ENCODE results near the gene RIC8A. TPM values are rescaled to one million over a fixed set of nuclear protein-coding genes. Genes with fewer than 3 reads are reported as not detected.

The RIC8A gene
- polyA plus RNA-seq, 1 donor from 2014 or later, result 65.7 TPM

DNA sequence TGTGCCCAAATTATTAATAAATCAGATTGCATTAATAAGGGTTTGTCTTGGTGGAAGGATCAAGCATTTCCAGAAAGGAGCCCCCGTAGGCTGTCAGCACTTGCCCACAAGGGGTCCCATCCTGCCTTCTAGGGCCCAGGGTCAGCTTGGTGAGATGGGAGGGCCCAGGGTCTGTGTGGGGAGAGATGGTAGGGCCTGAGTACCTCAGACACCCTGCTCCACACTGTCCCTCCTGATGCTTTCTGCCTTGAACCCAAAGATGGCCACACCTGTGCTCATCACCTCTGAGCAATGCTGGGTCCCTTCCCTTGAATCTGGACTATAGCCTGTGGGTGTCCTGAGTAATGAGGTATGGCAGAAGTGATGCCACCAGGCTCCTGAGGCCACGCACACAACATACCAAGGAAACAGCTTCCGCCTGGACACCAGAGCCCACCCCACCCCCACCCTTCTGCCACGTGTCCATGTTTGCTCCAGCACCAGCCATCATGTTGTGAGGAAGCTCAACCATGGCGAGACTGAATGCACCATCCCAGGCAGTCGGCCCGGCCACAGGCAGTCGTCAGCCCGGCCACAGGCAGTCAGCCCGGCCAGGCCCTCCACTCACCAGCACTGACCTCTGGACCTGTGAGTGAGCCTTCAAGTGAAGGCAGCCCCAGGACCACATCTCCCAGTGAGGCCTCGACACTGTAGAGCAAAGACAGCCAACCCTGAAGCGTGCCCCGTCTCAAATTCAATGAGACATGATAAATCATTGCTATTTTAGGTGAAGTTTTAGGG is 7.1 kb upstream of the RIC8A start:
- Mint-ChIP-seq H3K36me3 (peaks cover 2% of the 10 kb centered on the region), H3K27me3 (no peaks in the 10 kb centered on the region), H3K4me3 (no peak overlapping the region), H3K27ac (no peak overlapping the region), H3K4me1 (peaks cover 13 to 19% (median 16%) of the 10 kb centered on the region in 3 donors), H3K9me3 (no peaks in the 10 kb centered on the region)

DNA sequence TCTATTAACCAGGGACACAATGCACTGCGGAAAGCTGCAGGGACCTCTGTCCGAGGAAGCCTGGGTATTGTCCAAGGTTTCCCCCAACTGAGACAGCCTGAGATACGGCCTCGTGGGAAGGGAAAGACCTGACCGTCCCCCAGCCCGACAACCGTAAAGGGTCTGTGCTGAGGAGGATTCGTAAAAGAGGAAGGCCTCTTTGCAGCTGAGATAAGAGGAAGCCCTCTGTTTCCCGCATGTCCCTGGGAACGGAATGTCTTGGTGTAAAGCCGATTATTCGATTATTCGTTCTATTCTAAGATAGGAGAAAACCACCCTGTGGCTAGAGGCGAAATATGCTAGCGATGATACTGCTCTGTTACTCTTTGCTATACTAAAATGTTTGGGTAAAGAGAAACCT is 5.5 kb upstream of the RIC8A start:
- H3K27ac Mint-ChIP-seq, result peak overlapping the region; percentile 26 to 72 (median 63)
- H3K36me3 Mint-ChIP-seq, result peaks cover 2% of the 10 kb centered on the region
- no peaks in the 10 kb centered on the region for H3K9me3 Mint-ChIP-seq
- peak overlapping the region in 2 of 4 donors; percentile 3 to 60 for H3K4me3 Mint-ChIP-seq
- H3K4me1 Mint-ChIP-seq, result peaks cover 13 to 27% (median 16%) of the 10 kb centered on the region in 3 donors
- no peaks in the 10 kb centered on the region for H3K27me3 Mint-ChIP-seq

- H3K36me3 Mint-ChIP-seq, result peaks cover 2% of the 10 kb centered on the region
- no peaks in the 10 kb centered on the region for H3K9me3 Mint-ChIP-seq
- H3K27ac Mint-ChIP-seq, result peak overlapping the region in 2 of 3 donors; percentile 63 to 72
- H3K27me3 Mint-ChIP-seq, result no peaks in the 10 kb centered on the region
- peaks cover 13 to 27% (median 20%) of the 10 kb centered on the region in 3 donors for H3K4me1 Mint-ChIP-seq
- H3K4me3 Mint-ChIP-seq, result peak overlapping the region in 2 of 4 donors; percentile 3 to 60
Measured at GRCh38 chr11:202490-202889, 5.0 kb upstream of the RIC8A start.

DNA sequence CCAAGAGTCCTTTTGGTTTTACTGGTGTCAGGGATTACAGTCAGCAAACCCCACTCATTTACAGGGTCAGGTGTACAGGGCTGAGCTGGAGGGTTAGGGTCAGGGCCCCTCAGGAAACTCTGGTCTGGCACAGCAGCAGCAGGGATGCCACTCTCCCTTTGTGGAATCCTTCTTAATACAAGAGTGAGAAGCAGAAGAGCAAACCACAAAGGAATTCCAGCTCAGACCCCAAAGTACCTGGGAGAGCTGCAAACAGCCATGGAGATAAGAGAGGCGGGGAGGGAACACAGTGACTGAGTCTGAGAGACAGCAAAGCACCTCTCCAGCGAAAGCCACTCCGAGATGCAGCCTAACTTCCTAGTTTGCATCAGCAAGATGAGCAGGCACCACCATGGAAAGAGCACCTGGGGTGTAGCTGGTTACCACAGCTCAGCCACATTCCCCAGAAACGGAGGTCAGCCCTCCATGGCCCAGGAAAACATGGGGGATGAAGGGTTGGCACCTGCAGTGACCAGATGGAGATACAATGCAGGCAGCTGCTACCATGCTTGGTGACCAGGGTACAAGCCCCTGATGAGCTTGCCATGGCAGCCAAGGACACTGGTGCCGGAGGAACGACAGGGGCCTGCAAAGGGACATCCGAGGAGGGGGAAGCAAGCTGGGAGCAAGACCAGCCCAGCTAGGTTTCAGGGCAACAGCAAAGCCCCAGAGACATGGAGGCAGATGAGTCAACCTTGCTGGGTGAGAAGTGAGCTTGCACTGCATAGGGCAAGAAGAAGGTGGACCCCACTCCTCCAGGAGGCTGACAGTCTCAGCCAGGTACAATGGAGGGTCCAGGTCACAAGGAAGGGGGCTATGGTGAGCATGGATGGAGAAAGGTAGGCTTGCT is 4.2 kb upstream of the RIC8A start:
- no peaks in the 10 kb centered on the region for H3K9me3 Mint-ChIP-seq
- no peaks in the 10 kb centered on the region for H3K27me3 Mint-ChIP-seq
- peaks cover 13 to 27% (median 23%) of the 10 kb centered on the region in 3 donors for H3K4me1 Mint-ChIP-seq
- peak overlapping the region in 1 of 3 donors; percentile 21 for H3K27ac Mint-ChIP-seq
- H3K36me3 Mint-ChIP-seq, result peaks cover 2% of the 10 kb centered on the region
- peak overlapping the region in 2 of 4 donors; percentile 60 to 81 for H3K4me3 Mint-ChIP-seq

DNA sequence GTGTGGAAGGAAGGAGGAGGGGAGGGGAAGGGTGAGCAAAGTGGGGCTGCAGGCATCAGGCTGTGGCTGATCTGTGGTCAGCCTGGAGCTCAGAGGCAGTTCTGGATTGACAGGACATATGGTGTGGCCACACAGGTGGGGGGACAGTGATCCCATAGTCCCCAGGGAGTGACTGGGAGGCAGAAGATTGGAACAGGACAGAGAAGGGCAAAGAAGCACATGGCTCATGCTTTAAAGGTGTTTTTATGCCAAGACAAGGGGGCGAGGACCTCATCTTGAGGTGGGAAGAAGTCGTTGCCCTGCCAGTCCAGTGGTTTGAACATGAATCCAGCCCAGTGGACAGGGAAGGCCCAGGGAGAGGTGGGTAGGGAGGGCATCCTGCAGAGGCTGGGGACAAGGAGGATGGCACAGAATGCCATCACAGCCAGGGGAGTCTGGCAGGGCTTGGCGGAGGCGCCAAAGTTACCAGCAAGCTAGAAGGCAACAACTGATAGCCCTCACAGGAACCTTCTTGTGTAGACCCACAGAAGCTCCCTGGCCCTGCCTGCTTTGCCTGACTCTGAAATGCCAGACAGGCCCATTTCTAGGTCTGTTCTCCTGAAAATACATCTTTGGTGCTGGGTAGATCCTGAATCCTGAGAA is 3.4 kb upstream of the RIC8A start:
- H3K27me3 Mint-ChIP-seq, result no peaks in the 10 kb centered on the region
- H3K9me3 Mint-ChIP-seq, result no peaks in the 10 kb centered on the region
- peaks cover 13 to 27% (median 23%) of the 10 kb centered on the region in 3 donors for H3K4me1 Mint-ChIP-seq
- peaks cover 2% of the 10 kb centered on the region for H3K36me3 Mint-ChIP-seq
- H3K4me3 Mint-ChIP-seq, result peak overlapping the region in 3 of 4 donors; percentile 21 to 54 (median 26)
- H3K27ac Mint-ChIP-seq, result peak overlapping the region in 1 of 3 donors; percentile 21

GRCh38 chr11:204587-205109 is 2.9 kb upstream of the RIC8A start:
- Mint-ChIP-seq H3K4me3 (peak overlapping the region in 2 of 4 donors; percentile 26 to 74), H3K27ac (no peak overlapping the region), H3K4me1 (peaks cover 13 to 27% (median 23%) of the 10 kb centered on the region in 3 donors), H3K36me3 (peaks cover 2% of the 10 kb centered on the region), H3K27me3 (no peaks in the 10 kb centered on the region), H3K9me3 (no peaks in the 10 kb centered on the region)

DNA sequence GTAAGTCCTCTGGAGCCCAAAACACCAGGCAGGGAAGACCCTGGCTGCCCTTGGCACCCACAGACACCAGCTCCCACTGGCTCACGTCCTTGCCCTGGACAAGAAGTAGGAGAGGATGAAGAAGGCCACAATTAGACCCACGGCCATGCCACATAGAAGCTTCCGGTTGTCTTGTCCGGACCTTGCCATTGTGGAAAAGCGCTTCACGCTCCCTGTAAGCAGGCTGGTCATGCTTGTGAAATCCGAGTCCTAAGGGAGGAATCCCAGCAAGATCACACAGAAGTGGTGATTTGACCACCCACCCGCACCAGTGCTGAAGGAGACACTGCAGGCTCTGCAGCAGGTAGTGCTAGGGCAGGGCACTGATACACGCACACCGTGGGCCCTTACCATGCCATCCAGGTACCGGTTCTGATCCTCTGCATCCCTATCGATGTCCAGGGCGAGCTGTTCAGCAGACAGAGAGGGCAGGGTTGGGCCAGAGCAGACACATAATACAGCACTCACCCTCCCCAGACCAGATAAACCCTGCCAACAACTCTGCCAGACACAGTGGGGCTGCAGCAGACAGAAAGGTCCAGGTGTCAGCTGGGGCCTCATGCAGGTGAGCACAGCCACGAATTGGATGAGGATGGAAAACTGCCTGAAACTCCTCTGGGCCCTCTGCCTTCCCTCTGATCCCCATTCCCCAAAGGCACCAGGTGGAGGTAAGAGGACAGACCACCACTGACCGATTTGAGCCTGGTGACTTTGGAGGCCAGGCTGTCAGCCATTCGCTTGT is 2.1 kb upstream of the RIC8A start:
- H3K4me3 Mint-ChIP-seq, result peak overlapping the region; percentile 77 to 98 (median 97)
- peaks cover 13 to 33% (median 23%) of the 10 kb centered on the region in 3 donors for H3K4me1 Mint-ChIP-seq
- H3K27me3 Mint-ChIP-seq, result no peaks in the 10 kb centered on the region
- peaks cover 2% of the 10 kb centered on the region for H3K36me3 Mint-ChIP-seq
- peak overlapping the region in 1 of 3 donors; percentile 98 for H3K27ac Mint-ChIP-seq
- H3K9me3 Mint-ChIP-seq, result no peaks in the 10 kb centered on the region

DNA sequence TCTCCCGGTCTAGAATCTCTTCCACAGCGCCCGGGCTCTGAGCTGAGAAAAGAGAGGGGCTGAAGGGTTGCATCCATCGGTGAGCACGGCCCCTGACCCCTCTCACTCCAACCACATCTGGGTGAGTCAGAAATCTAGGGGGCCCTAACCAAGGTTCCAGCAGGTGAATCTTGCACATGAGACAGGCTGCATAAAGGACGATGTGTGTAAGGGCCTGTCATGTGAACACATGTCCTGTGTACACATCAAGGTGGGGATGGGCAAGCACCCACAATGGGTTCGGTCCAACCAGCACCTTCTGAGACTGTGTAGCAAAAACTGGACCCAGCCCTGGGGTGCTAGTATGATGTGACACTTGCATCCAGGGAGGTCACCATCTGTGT is 1.5 kb upstream of the RIC8A start:
- peak overlapping the region; percentile 96 to 99 (median 98) for H3K4me3 Mint-ChIP-seq
- H3K9me3 Mint-ChIP-seq, result no peaks in the 10 kb centered on the region
- peak overlapping the region in 2 of 3 donors; percentile 98 for H3K27ac Mint-ChIP-seq
- H3K36me3 Mint-ChIP-seq, result peaks cover 2% of the 10 kb centered on the region
- H3K4me1 Mint-ChIP-seq, result peaks cover 13 to 33% (median 23%) of the 10 kb centered on the region in 3 donors
- no peaks in the 10 kb centered on the region for H3K27me3 Mint-ChIP-seq

- Mint-ChIP-seq H3K27ac (peak overlapping the region; percentile 97 to 99 (median 98)), H3K36me3 (peaks cover 2% of the 10 kb centered on the region), H3K27me3 (no peaks in the 10 kb centered on the region), H3K4me1 (peaks cover 11 to 37% (median 21%) of the 10 kb centered on the region in 3 donors), H3K9me3 (no peaks in the 10 kb centered on the region), H3K4me3 (peak overlapping the region; percentile 96 to 99 (median 98))
Measured at GRCh38 chr11:206526-207207, 841 bp upstream of the RIC8A start.

GRCh38 chr11:207863-208180 is 314 bp downstream of the RIC8A start:
- Mint-ChIP-seq H3K4me1 (peaks cover 4 to 33% (median 9%) of the 10 kb centered on the region in 3 donors), H3K4me3 (peak overlapping the region; percentile 96 to 99 (median 98)), H3K9me3 (no peaks in the 10 kb centered on the region), H3K27me3 (no peaks in the 10 kb centered on the region), H3K36me3 (peaks cover 2% of the 10 kb centered on the region), H3K27ac (peak overlapping the region; percentile 97 to 99 (median 98))

- peaks cover 4 to 29% (median 7%) of the 10 kb centered on the region in 3 donors for H3K4me1 Mint-ChIP-seq
- H3K4me3 Mint-ChIP-seq, result peak overlapping the region; percentile 96 to 99 (median 98)
- peaks cover 2% of the 10 kb centered on the region for H3K36me3 Mint-ChIP-seq
- H3K9me3 Mint-ChIP-seq, result no peaks in the 10 kb centered on the region
- peak overlapping the region; percentile 97 to 99 (median 98) for H3K27ac Mint-ChIP-seq
- H3K27me3 Mint-ChIP-seq, result no peaks in the 10 kb centered on the region
Measured at GRCh38 chr11:208181-208916, 841 bp downstream of the RIC8A start.

- no peaks in the 10 kb centered on the region for H3K27me3 Mint-ChIP-seq
- H3K9me3 Mint-ChIP-seq, result no peaks in the 10 kb centered on the region
- H3K4me3 Mint-ChIP-seq, result peak overlapping the region; percentile 96 to 99 (median 98)
- peak overlapping the region; percentile 92 to 98 (median 97) for H3K27ac Mint-ChIP-seq
- peaks cover 3 to 25% (median 7%) of the 10 kb centered on the region in 3 donors for H3K4me1 Mint-ChIP-seq
- no peaks in the 10 kb centered on the region for H3K36me3 Mint-ChIP-seq
Measured at GRCh38 chr11:208917-209260, 1.4 kb downstream of the RIC8A start.

Data from IgD-negative memory B cell (primary cell).